ENCODE measurements around the gene AGPAT4. TPM values are rescaled to one million over a fixed set of nuclear protein-coding genes. Genes with fewer than 3 reads are reported as not detected.

AGPAT4 gene
- total and polyA plus RNA-seq, 7 donors: under 0.01 to 16.6 (median 6.9) TPM

- Histone ChIP-seq H3K27me3 (no peaks in the 10 kb centered on the region), H3K4me1 (peaks cover 0 to 21% (median 14%) of the 10 kb centered on the region in 4 donors), H3K36me3 (no peaks in the 10 kb centered on the region), H3K9me3 (no peaks in the 10 kb centered on the region), H3K27ac (no peak overlapping the region), H3K4me3 (no peak overlapping the region)
- peak; percentile 60 for DNase-seq
- intact Hi-C loops (cut with DNase I): no loop called here
- WGBS, 2 donors: 80 to 82% methylated on average over 28 of the region's 28 CpGs
- TF ChIP-seq CTCF (IDR thresholded peaks at IDR 0.05) (no peak), POLR2AphosphoS5 (IDR thresholded peaks at IDR 0.05) (no peak), POLR2A (IDR thresholded peaks at IDR 0.05) (no peak), EP300 (IDR thresholded peaks at IDR 0.05) (no peak)
Measured at GRCh38 chr6:161242779-161243693, 30.8 kb downstream of the AGPAT4 start.

GRCh38 chr6:161242113-161242512, 31.7 kb downstream of the AGPAT4 start:
- H3K27ac ChIP-seq: no peak overlapping the region
- DNase-seq: no peak
- H3K27me3 ChIP-seq: no peaks in the 10 kb centered on the region
- no peaks in the 10 kb centered on the region for H3K36me3 ChIP-seq
- no peaks in the 10 kb centered on the region for H3K9me3 ChIP-seq
- H3K4me3 ChIP-seq: no peak overlapping the region
- WGBS, 2 donors: 93 to 95% methylated on average over 10 of the region's 10 CpGs
- peaks cover 0 to 29% (median 23%) of the 10 kb centered on the region in 4 donors for H3K4me1 ChIP-seq
- no peak for TF ChIP-seq EP300 (IDR thresholded peaks at IDR 0.05)
- TF ChIP-seq POLR2AphosphoS5 (IDR thresholded peaks at IDR 0.05): no peak
- no peak for TF ChIP-seq CTCF (IDR thresholded peaks at IDR 0.05)
- TF ChIP-seq POLR2A (IDR thresholded peaks at IDR 0.05): no peak
- intact Hi-C loops (cut with DNase I): no loop called here

GRCh38 chr6:161239001-161239400, 34.9 kb downstream of the AGPAT4 start:
- Histone ChIP-seq H3K9me3 (no peaks in the 10 kb centered on the region), H3K36me3 (no peaks in the 10 kb centered on the region), H3K4me3 (no peak overlapping the region), H3K4me1 (peaks cover 0 to 53% (median 46%) of the 10 kb centered on the region in 4 donors), H3K27ac (no peak overlapping the region), H3K27me3 (no peaks in the 10 kb centered on the region)
- 95% methylated on average over 6 of the region's 6 CpGs for WGBS, 2 donors
- TF ChIP-seq EP300 (IDR thresholded peaks at IDR 0.05) (no peak), CTCF (IDR thresholded peaks at IDR 0.05) (no peak), POLR2A (IDR thresholded peaks at IDR 0.05) (no peak), POLR2AphosphoS5 (IDR thresholded peaks at IDR 0.05) (no peak)
- intact Hi-C loops (cut with DNase I): no loop called here
- no peak for DNase-seq

- Histone ChIP-seq H3K27ac (peak overlapping the region in 1 of 4 donors; percentile 0), H3K9me3 (no peaks in the 10 kb centered on the region), H3K4me3 (no peak overlapping the region), H3K4me1 (peaks cover 0 to 58% (median 49%) of the 10 kb centered on the region in 4 donors), H3K36me3 (no peaks in the 10 kb centered on the region), H3K27me3 (no peaks in the 10 kb centered on the region)
- 76 to 86% methylated on average over 5 of the region's 5 CpGs for WGBS, 2 donors
- TF ChIP-seq CTCF (IDR thresholded peaks at IDR 0.05) (no peak), EP300 (IDR thresholded peaks at IDR 0.05) (no peak), POLR2AphosphoS5 (IDR thresholded peaks at IDR 0.05) (no peak), POLR2A (IDR thresholded peaks at IDR 0.05) (no peak)
- intact Hi-C loops (cut with DNase I): no loop called here
- DNase-seq: no peak
Measured at GRCh38 chr6:161238500-161238899, 35.4 kb downstream of the AGPAT4 start.
